ENCODE measurements around the gene TAB2. TPM values are rescaled to one million over a fixed set of nuclear protein-coding genes. Genes with fewer than 3 reads are reported as not detected.

The TAB2 gene
- total RNA-seq, 4 donors from 2014 or later: 49.8 to 81.8 (median 74.1) TPM

GRCh38 chr6:149360536-149360935 lies 43.0 kb downstream of the TAB2 start:
- H3K9me3 ChIP-seq: no peaks in the 10 kb centered on the region
- H3K4me1 ChIP-seq: peaks cover 3% of the 10 kb centered on the region
- DNase-seq (ENCODE audit: low spot score in 2 of 2): no peak
- no peak overlapping the region for H3K4me3 ChIP-seq
- WGBS: 96% methylated on average over 3 of the region's 3 CpGs
- no peaks in the 10 kb centered on the region for H3K36me3 ChIP-seq
- no peak for TF ChIP-seq POLR2AphosphoS5 (IDR thresholded peaks at IDR 0.05)
- no peak for TF ChIP-seq CTCF (IDR thresholded peaks at IDR 0.05)
- no peak for TF ChIP-seq POLR2A (IDR thresholded peaks at IDR 0.05)
- no peak for TF ChIP-seq EP300 (IDR thresholded peaks at IDR 0.05)
- no peaks in the 10 kb centered on the region for H3K27me3 ChIP-seq
- H3K27ac ChIP-seq: no peak overlapping the region

- Histone ChIP-seq H3K27me3 (no peaks in the 10 kb centered on the region), H3K4me3 (no peak overlapping the region), H3K36me3 (no peaks in the 10 kb centered on the region), H3K4me1 (peaks cover 9% of the 10 kb centered on the region), H3K9me3 (no peaks in the 10 kb centered on the region), H3K27ac (no peak overlapping the region)
- no peak for DNase-seq (ENCODE audit: low spot score in 2 of 2)
- TF ChIP-seq CTCF (IDR thresholded peaks at IDR 0.05) (no peak), EP300 (IDR thresholded peaks at IDR 0.05) (no peak), POLR2A (IDR thresholded peaks at IDR 0.05) (no peak), POLR2AphosphoS5 (IDR thresholded peaks at IDR 0.05) (no peak)
- WGBS: 97% methylated on average over 5 of the region's 5 CpGs
Measured at GRCh38 chr6:149362289-149362688, 44.8 kb downstream of the TAB2 start.

- TF ChIP-seq POLR2A (IDR thresholded peaks at IDR 0.05) (no peak), EP300 (IDR thresholded peaks at IDR 0.05) (no peak), CTCF (IDR thresholded peaks at IDR 0.05) (no peak), POLR2AphosphoS5 (IDR thresholded peaks at IDR 0.05) (no peak)
- Histone ChIP-seq H3K4me3 (no peak overlapping the region), H3K36me3 (no peaks in the 10 kb centered on the region), H3K27ac (no peak overlapping the region), H3K27me3 (no peaks in the 10 kb centered on the region), H3K4me1 (peaks cover 16% of the 10 kb centered on the region), H3K9me3 (no peaks in the 10 kb centered on the region)
- WGBS: 100% methylated on average over 1 of the region's 1 CpG
- DNase-seq (ENCODE audit: low spot score in 2 of 2): no peak
Measured at GRCh38 chr6:149363154-149363553, 45.6 kb downstream of the TAB2 start.

- Histone ChIP-seq H3K4me1 (peaks cover 16% of the 10 kb centered on the region), H3K27me3 (no peaks in the 10 kb centered on the region), H3K27ac (no peak overlapping the region), H3K36me3 (no peaks in the 10 kb centered on the region), H3K4me3 (no peak overlapping the region), H3K9me3 (no peaks in the 10 kb centered on the region)
- DNase-seq (ENCODE audit: low spot score in 2 of 2): no peak
- WGBS: 86% methylated on average over 2 of the region's 2 CpGs
- TF ChIP-seq EP300 (IDR thresholded peaks at IDR 0.05) (no peak), POLR2A (IDR thresholded peaks at IDR 0.05) (no peak), CTCF (IDR thresholded peaks at IDR 0.05) (no peak), POLR2AphosphoS5 (IDR thresholded peaks at IDR 0.05) (no peak)
Measured at GRCh38 chr6:149364557-149364956, 47.0 kb downstream of the TAB2 start.

- DNase-seq (ENCODE audit: low spot score in 2 of 2): no peak
- no peak overlapping the region for H3K4me3 ChIP-seq
- peaks cover 16% of the 10 kb centered on the region for H3K4me1 ChIP-seq
- no peaks in the 10 kb centered on the region for H3K9me3 ChIP-seq
- no peaks in the 10 kb centered on the region for H3K27me3 ChIP-seq
- no peaks in the 10 kb centered on the region for H3K36me3 ChIP-seq
- TF ChIP-seq CTCF (IDR thresholded peaks at IDR 0.05): no peak
- no peak for TF ChIP-seq POLR2A (IDR thresholded peaks at IDR 0.05)
- TF ChIP-seq POLR2AphosphoS5 (IDR thresholded peaks at IDR 0.05): no peak
- no peak for TF ChIP-seq EP300 (IDR thresholded peaks at IDR 0.05)
- H3K27ac ChIP-seq: no peak overlapping the region
Measured at GRCh38 chr6:149365197-149365596, 47.7 kb downstream of the TAB2 start.

All from suprapubic skin (tissue), 4 donors.